ENCODE data around the gene NPC1.

Gene NPC1

GRCh38 chr18:23595591-23595990 is 9.3 kb upstream of the NPC1 start:
- no peak for TF ChIP-seq CTCF (IDR thresholded peaks at IDR 0.05; ENCODE audit: borderline replicate concordance, control extremely low read depth, extremely low read depth, insufficient read depth, missing control alignments)
- in situ Hi-C loops (cut with MboI; ENCODE audit: low sequenced_read_pairs, unreplicated experiment): no loop called here
- DNase-seq (ENCODE audit: low spot score): no peak

GRCh38 chr18:23593720-23594119 is 7.4 kb upstream of the NPC1 start:
- TF ChIP-seq CTCF (IDR thresholded peaks at IDR 0.05; ENCODE audit: borderline replicate concordance, control extremely low read depth, extremely low read depth, insufficient read depth, missing control alignments): no peak
- in situ Hi-C loops (cut with MboI; ENCODE audit: low sequenced_read_pairs, unreplicated experiment): no loop called here
- DNase-seq (ENCODE audit: low spot score): no peak

- in situ Hi-C loops (cut with MboI; ENCODE audit: low sequenced_read_pairs, unreplicated experiment): no loop called here
- no peak for TF ChIP-seq CTCF (IDR thresholded peaks at IDR 0.05; ENCODE audit: borderline replicate concordance, control extremely low read depth, extremely low read depth, insufficient read depth, missing control alignments)
- no peak for DNase-seq (ENCODE audit: low spot score)
These were observed 6.6 kb upstream of the NPC1 start for GRCh38 chr18:23592911-23593310.

- in situ Hi-C loops (cut with MboI; ENCODE audit: low sequenced_read_pairs, unreplicated experiment): no loop called here
These were observed 4.7 kb upstream of the NPC1 start for GRCh38 chr18:23591011-23591410.

GRCh38 chr18:23588836-23589560 is 2.7 kb upstream of the NPC1 start:
- DNase-seq (ENCODE audit: low spot score): no peak
- in situ Hi-C loops (cut with MboI; ENCODE audit: low sequenced_read_pairs, unreplicated experiment): loop anchor here (10.0 kb wide), 1 partner anchor 74 kb away; no protein-coding TSS in a partner anchor
- no peak for TF ChIP-seq CTCF (IDR thresholded peaks at IDR 0.05; ENCODE audit: borderline replicate concordance, control extremely low read depth, extremely low read depth, insufficient read depth, missing control alignments)

More at GRCh38 chr18:23591011-23591410, 4.7 kb upstream of the NPC1 start:
- TF ChIP-seq CTCF (IDR thresholded peaks at IDR 0.05; ENCODE audit: borderline replicate concordance, control extremely low read depth, extremely low read depth, insufficient read depth, missing control alignments): no peak
- no peak for DNase-seq (ENCODE audit: low spot score)

- no peak for DNase-seq (ENCODE audit: low spot score)
- no peak for TF ChIP-seq CTCF (IDR thresholded peaks at IDR 0.05; ENCODE audit: borderline replicate concordance, control extremely low read depth, extremely low read depth, insufficient read depth, missing control alignments)
- in situ Hi-C loops (cut with MboI; ENCODE audit: low sequenced_read_pairs, unreplicated experiment): loop anchor here (10.0 kb wide), 1 partner anchor 72 kb away; no protein-coding TSS in a partner anchor
These were observed 925 bp upstream of the NPC1 start for GRCh38 chr18:23587220-23587642.

All from GM13976 (cell line).